CD8-positive, alpha-beta memory T cell (primary cell): Measurements from ENCODE around the gene TNFRSF14. TPM values are rescaled to one million over a fixed set of nuclear protein-coding genes. Genes with fewer than 3 reads are reported as not detected.

Experiments
- CTCF ChIA-PET: fragments of 350-600 bp; sonication (Branson Sonifier 250); formaldehyde crosslinking; loops from one replicate; lab custom pipeline; 2021; ENCODE audit warnings: antibody characterized with exemption; lab: Charles Lee
- POLR2A ChIA-PET: fragments of 350-600 bp; sonication (Branson Sonifier 250); formaldehyde crosslinking; loops from one replicate; lab custom pipeline; 2021; ENCODE audit warnings: antibody characterized with exemption; lab: Charles Lee
- DNase-seq, 5 donors: peaks; one replicate each; pipeline versions ENCODE4 v3.0.0 to v3.0.0-alpha.2; 2020 to 2022; ENCODE audit warnings: mixed read lengths in 1 of 5
- H3K27ac ChIP-seq: one replicate; pipeline ENCODE4 v1.7.0; 2013; ENCODE audit warnings: low read depth, mild to moderate bottlenecking, low read length, moderate library complexity
- H3K27me3 ChIP-seq: 2 replicates; pipeline ENCODE4 v1.7.0; 2013; ENCODE audit warnings: low read length, mild to moderate bottlenecking; ENCODE audit not compliant: insufficient read depth, poor library complexity, severe bottlenecking
- H3K36me3 ChIP-seq: 2 replicates; pipeline ENCODE4 v1.7.0; 2013; ENCODE audit warnings: mild to moderate bottlenecking, low read length, moderate library complexity; ENCODE audit not compliant: insufficient read depth
- H3K4me1 ChIP-seq: 2 replicates; pipeline ENCODE4 v1.7.0; 2013; ENCODE audit warnings: mild to moderate bottlenecking, low read length, moderate library complexity; ENCODE audit not compliant: insufficient read depth
- H3K4me3 ChIP-seq: 2 replicates; pipeline ENCODE4 v1.7.0; 2013; ENCODE audit warnings: mild to moderate bottlenecking, low read length
- H3K9me3 ChIP-seq: 2 replicates; pipeline ENCODE4 v1.7.0; 2013; ENCODE audit warnings: mild to moderate bottlenecking, low read length
- H3K27ac Mint-ChIP-seq, 8 donors: one replicate each; pipeline ENCODE4 v1.8.0; 2020 to 2021; ENCODE audit warnings: mixed read lengths in 8 of 8, mild to moderate bottlenecking in 6 of 8, inconsistent platforms in 3 of 8, moderate library complexity in 3 of 8
- H3K27me3 Mint-ChIP-seq, 2 donors: one replicate each; pipeline ENCODE4 v1.8.0; 2020 to 2021; ENCODE audit warnings: mixed read lengths in 2 of 2, mild to moderate bottlenecking in 1 of 2, moderate library complexity in 1 of 2
- H3K36me3 Mint-ChIP-seq, 3 donors: one replicate each; pipeline ENCODE4 v1.8.0; 2020 to 2021; ENCODE audit warnings: mixed read lengths in 3 of 3, inconsistent platforms in 1 of 3, mild to moderate bottlenecking in 1 of 3
- H3K4me1 Mint-ChIP-seq, 3 donors: one replicate each; pipeline ENCODE4 v1.8.0; 2020 to 2021; ENCODE audit warnings: mixed read lengths in 3 of 3, inconsistent platforms in 1 of 3, mild to moderate bottlenecking in 1 of 3
- H3K4me3 Mint-ChIP-seq, 7 donors: one replicate each; pipeline ENCODE4 v1.8.0; 2020 to 2021; ENCODE audit warnings: mixed read lengths in 7 of 7, mild to moderate bottlenecking in 6 of 7, moderate library complexity in 4 of 7, inconsistent platforms in 2 of 7
- H3K9me3 Mint-ChIP-seq, 5 donors: one replicate each; pipeline ENCODE4 v1.8.0; 2020 to 2022; ENCODE audit warnings: mixed read lengths in 5 of 5, mild to moderate bottlenecking in 3 of 5, moderate library complexity in 2 of 5, inconsistent platforms in 1 of 5
- polyA plus RNA-seq: library from polyadenylated mRNA; unstranded; fragments of 300-500 nt; fragmentation: Illumina TruSeq; gene quantifications from one replicate; pipeline ENCODE4 v1.2.3, GENCODE V29; 2021
- total RNA-seq, 2 experiments: library from RNA; stranded (reverse); gene quantifications; one replicate each; pipeline ENCODE4 v1.2.3, GENCODE V29; 2021

Gene TNFRSF14
- total and polyA plus RNA-seq, 3 experiments from 2014 or later = 51.6 to 168 (median 164) TPM

DNA sequence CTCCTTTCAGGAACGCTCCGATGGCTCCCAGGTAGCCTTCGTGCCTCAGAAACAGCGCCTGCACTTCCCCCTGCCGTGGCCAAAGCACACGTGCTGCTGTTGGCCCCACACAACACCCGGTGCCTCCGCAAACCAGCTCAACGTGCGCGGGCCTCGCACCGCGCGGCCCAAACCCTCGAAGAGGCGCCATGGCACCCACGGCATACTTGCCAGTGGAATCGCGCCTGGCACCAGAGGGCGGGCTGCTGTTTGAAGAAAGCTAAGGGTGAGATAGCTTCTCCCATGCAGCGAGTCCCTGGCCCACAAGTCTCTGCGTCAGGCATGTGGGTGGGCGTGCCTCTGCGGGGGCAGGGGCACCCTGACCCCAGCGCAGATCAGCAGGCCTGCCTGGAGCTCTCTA lies 37.6 kb upstream of the TNFRSF14 start:
- no peak overlapping the region for H3K4me3 ChIP-seq
- no peaks in the 10 kb centered on the region for H3K9me3 ChIP-seq
- no peak overlapping the region for H3K27ac ChIP-seq
- no peaks in the 10 kb centered on the region for H3K27me3 ChIP-seq
- POLR2A ChIA-PET = no interaction called here
- H3K4me3 Mint-ChIP-seq = no peak overlapping the region
- DNase-seq = no peak
- CTCF ChIA-PET = interaction anchor here (1.0 to 2.5 kb wide), 4 partner anchors 24 to 103 kb away, joined by 3 to 12 read pairs (median 4); no protein-coding TSS in a partner anchor
- H3K4me1 ChIP-seq = peaks cover 11% of the 10 kb centered on the region
- peaks cover 14 to 27% (median 16%) of the 10 kb centered on the region in 3 donors for H3K4me1 Mint-ChIP-seq
- no peaks in the 10 kb centered on the region for H3K27me3 Mint-ChIP-seq
- no peaks in the 10 kb centered on the region for H3K9me3 Mint-ChIP-seq
- H3K27ac Mint-ChIP-seq = peak overlapping the region in 1 of 8 donors; percentile 78
- peaks cover 0 to 69% (median 4%) of the 10 kb centered on the region in 3 donors for H3K36me3 Mint-ChIP-seq
- H3K36me3 ChIP-seq = peaks cover 71% of the 10 kb centered on the region

- Histone ChIP-seq H3K4me3 (no peak overlapping the region), H3K27ac (no peak overlapping the region), H3K9me3 (no peaks in the 10 kb centered on the region), H3K36me3 (peaks cover 65% of the 10 kb centered on the region), H3K27me3 (no peaks in the 10 kb centered on the region), H3K4me1 (peaks cover 17% of the 10 kb centered on the region)
- H3K36me3 Mint-ChIP-seq = peaks cover 0 to 64% (median 4%) of the 10 kb centered on the region in 3 donors
- no peak for DNase-seq
- CTCF ChIA-PET = interaction anchor here (1.0 to 2.5 kb wide), 4 partner anchors 24 to 103 kb away, joined by 3 to 12 read pairs (median 4); no protein-coding TSS in a partner anchor
- H3K9me3 Mint-ChIP-seq = no peaks in the 10 kb centered on the region
- H3K27ac Mint-ChIP-seq = peak overlapping the region in 1 of 8 donors; percentile 43
- POLR2A ChIA-PET = no interaction called here
- peaks cover 20 to 32% (median 21%) of the 10 kb centered on the region in 3 donors for H3K4me1 Mint-ChIP-seq
- H3K4me3 Mint-ChIP-seq = no peak overlapping the region
- H3K27me3 Mint-ChIP-seq = no peaks in the 10 kb centered on the region
These were observed 37.0 kb upstream of the TNFRSF14 start for GRCh38 chr1:2519029-2519685.

GRCh38 chr1:2519729-2520128 lies 36.4 kb upstream of the TNFRSF14 start:
- POLR2A ChIA-PET = no interaction called here
- no peaks in the 10 kb centered on the region for H3K9me3 ChIP-seq
- peaks cover 64% of the 10 kb centered on the region for H3K36me3 ChIP-seq
- peaks cover 23% of the 10 kb centered on the region for H3K4me1 ChIP-seq
- CTCF ChIA-PET = interaction anchor here (1.6 to 2.5 kb wide), 2 partner anchors 28 to 32 kb away, joined by 4 to 12 read pairs; no protein-coding TSS in a partner anchor
- no peaks in the 10 kb centered on the region for H3K27me3 ChIP-seq
- no peak for DNase-seq
- Mint-ChIP-seq H3K27me3 (no peaks in the 10 kb centered on the region), H3K4me1 (peaks cover 26 to 38% (median 27%) of the 10 kb centered on the region in 3 donors), H3K4me3 (no peak overlapping the region), H3K9me3 (no peaks in the 10 kb centered on the region), H3K36me3 (peaks cover 0 to 65% (median 4%) of the 10 kb centered on the region in 3 donors), H3K27ac (no peak overlapping the region)
- no peak overlapping the region for H3K4me3 ChIP-seq
- H3K27ac ChIP-seq = no peak overlapping the region

DNA sequence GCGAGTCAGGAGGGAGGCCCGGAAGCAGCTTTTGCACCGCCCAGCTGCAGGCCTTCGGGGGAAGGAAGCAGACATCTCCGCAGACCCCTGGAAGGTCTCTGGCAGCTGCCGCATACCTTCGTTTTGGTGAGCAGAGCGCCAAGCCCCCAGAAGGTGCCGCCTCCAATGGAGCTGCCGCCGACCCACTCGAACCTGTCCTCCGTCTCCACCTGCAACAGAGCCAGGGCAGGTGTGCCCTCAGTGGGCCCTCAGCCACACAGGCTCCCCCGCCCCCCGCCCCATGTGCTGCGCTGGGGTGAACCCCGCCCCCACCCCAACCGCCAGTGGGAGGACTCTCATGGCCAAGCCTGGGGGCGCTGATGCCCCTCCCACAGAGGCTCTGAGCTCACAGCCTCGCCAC lies 36.0 kb upstream of the TNFRSF14 start:
- H3K4me1 ChIP-seq = peaks cover 28% of the 10 kb centered on the region
- no peak overlapping the region for H3K4me3 ChIP-seq
- no peak for DNase-seq
- peaks cover 62% of the 10 kb centered on the region for H3K36me3 ChIP-seq
- H3K27ac Mint-ChIP-seq = no peak overlapping the region
- H3K9me3 Mint-ChIP-seq = no peaks in the 10 kb centered on the region
- H3K27ac ChIP-seq = no peak overlapping the region
- peaks cover 0 to 66% (median 4%) of the 10 kb centered on the region in 3 donors for H3K36me3 Mint-ChIP-seq
- ChIA-PET POLR2A (interaction anchor here (0.6 kb wide), 1 partner anchor 15 kb away, joined by 4 read pairs; no protein-coding TSS in a partner anchor), CTCF (interaction anchor here (2.5 kb wide), 1 partner anchor 28 kb away, joined by 12 read pairs; no protein-coding TSS in a partner anchor)
- peaks cover 31 to 43% (median 31%) of the 10 kb centered on the region in 3 donors for H3K4me1 Mint-ChIP-seq
- H3K27me3 Mint-ChIP-seq = no peaks in the 10 kb centered on the region
- H3K9me3 ChIP-seq = no peaks in the 10 kb centered on the region
- H3K27me3 ChIP-seq = no peaks in the 10 kb centered on the region
- no peak overlapping the region for H3K4me3 Mint-ChIP-seq

GRCh38 chr1:2520806-2521205 lies 35.4 kb upstream of the TNFRSF14 start:
- H3K4me3 Mint-ChIP-seq = no peak overlapping the region
- H3K27ac Mint-ChIP-seq = no peak overlapping the region
- no peak for DNase-seq
- H3K27me3 Mint-ChIP-seq = no peaks in the 10 kb centered on the region
- Histone ChIP-seq H3K36me3 (peaks cover 56% of the 10 kb centered on the region), H3K27ac (no peak overlapping the region), H3K4me3 (no peak overlapping the region), H3K4me1 (peaks cover 32% of the 10 kb centered on the region), H3K27me3 (no peaks in the 10 kb centered on the region), H3K9me3 (no peaks in the 10 kb centered on the region)
- peaks cover 0 to 63% (median 4%) of the 10 kb centered on the region in 3 donors for H3K36me3 Mint-ChIP-seq
- ChIA-PET POLR2A (interaction anchor here (0.6 kb wide), 1 partner anchor 14 kb away, joined by 4 read pairs; no protein-coding TSS in a partner anchor), CTCF (interaction anchor here (2.5 kb wide), 1 partner anchor 27 kb away, joined by 12 read pairs; no protein-coding TSS in a partner anchor)
- peaks cover 32 to 47% (median 35%) of the 10 kb centered on the region in 3 donors for H3K4me1 Mint-ChIP-seq
- no peaks in the 10 kb centered on the region for H3K9me3 Mint-ChIP-seq

DNA sequence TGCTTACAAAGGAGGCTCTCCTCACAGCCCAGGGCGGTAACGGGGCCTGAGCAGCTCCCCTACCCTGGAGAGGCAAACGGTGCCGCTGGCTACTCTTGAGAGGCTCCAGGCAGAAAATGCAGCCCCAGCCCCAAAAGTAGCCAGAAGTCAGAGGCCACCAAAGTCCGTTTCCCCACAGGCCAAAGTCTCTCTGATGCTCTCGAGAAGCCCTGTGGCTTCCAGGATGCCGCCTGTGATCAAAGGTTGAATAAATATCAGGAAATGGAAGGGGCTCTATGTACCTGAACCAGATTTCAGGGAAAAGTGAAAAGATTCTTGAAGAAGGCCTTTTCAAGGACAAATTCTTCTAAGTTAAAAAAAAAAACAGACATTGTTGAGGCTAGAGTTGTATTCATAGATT lies 33.9 kb upstream of the TNFRSF14 start:
- peaks cover 38% of the 10 kb centered on the region for H3K4me1 ChIP-seq
- no peak for DNase-seq
- peaks cover 0 to 53% (median 2%) of the 10 kb centered on the region in 3 donors for H3K36me3 Mint-ChIP-seq
- H3K4me3 ChIP-seq = no peak overlapping the region
- H3K36me3 ChIP-seq = peaks cover 42% of the 10 kb centered on the region
- ChIA-PET CTCF (no interaction called here), POLR2A (no interaction called here)
- H3K4me1 Mint-ChIP-seq = peaks cover 37 to 52% (median 39%) of the 10 kb centered on the region in 3 donors
- peak overlapping the region in 6 of 8 donors; percentile 47 to 98 (median 88) for H3K27ac Mint-ChIP-seq
- H3K9me3 Mint-ChIP-seq = no peaks in the 10 kb centered on the region
- H3K4me3 Mint-ChIP-seq = peak overlapping the region in 2 of 7 donors; percentile 88 to 90
- H3K9me3 ChIP-seq = no peaks in the 10 kb centered on the region
- H3K27me3 Mint-ChIP-seq = peaks cover 0 to 2% of the 10 kb centered on the region in 2 donors
- no peak overlapping the region for H3K27ac ChIP-seq
- H3K27me3 ChIP-seq = no peaks in the 10 kb centered on the region

DNA sequence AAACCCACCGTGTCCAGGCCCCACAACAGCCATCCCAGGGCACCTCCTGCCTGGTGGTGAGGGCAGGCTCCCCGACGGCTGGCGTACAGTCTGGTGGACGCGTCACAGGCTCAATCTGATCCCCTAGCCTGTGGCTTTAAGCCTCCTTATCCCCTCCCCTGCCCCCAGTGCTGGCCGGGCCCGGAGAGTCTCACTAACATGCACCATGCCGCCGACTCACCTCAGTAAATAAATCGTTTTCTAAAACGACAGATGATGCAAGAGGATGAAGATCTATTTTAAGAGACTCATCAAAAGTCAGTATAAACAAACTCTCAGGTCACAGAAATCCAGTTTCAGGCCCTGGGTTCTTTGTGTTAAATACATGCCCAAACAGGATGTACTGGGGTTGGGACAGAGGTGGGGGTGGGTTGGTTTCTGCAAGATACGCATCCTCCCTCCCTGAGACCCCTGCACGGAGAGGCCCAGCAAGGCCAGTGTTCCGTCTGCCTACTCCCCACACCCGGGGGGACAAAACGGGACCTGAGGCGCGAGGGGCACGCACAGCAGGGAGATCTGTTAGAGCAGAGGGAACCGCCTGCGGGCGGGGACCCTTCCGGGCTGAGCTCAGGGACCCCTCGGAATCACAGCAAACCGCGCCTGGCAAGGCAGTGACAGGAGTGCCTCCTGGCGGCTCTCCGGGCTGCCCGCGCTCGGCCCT lies 32.8 kb upstream of the TNFRSF14 start:
- POLR2A ChIA-PET = interaction anchor here (0.6 to 4.8 kb wide), 9 partner anchors 17 to 132 kb away, joined by 3 to 87 read pairs (median 7); partner anchors contain the start of genes MORN1, PEX10, RER1 and TNFRSF14

More for the DNA sequence above, 32.8 kb upstream of the TNFRSF14 start:
- Histone ChIP-seq H3K27me3 (no peaks in the 10 kb centered on the region), H3K9me3 (no peaks in the 10 kb centered on the region), H3K4me1 (peaks cover 40% of the 10 kb centered on the region), H3K4me3 (peak overlapping the region; percentile 93), H3K27ac (peak overlapping the region; percentile 62), H3K36me3 (peaks cover 31% of the 10 kb centered on the region)
- H3K36me3 Mint-ChIP-seq = peaks cover 0 to 42% (median 2%) of the 10 kb centered on the region in 3 donors
- no peaks in the 10 kb centered on the region for H3K9me3 Mint-ChIP-seq
- peak overlapping the region; percentile 87 to 98 (median 94) for H3K27ac Mint-ChIP-seq
- peaks cover 0 to 4% of the 10 kb centered on the region in 2 donors for H3K27me3 Mint-ChIP-seq
- CTCF ChIA-PET = interaction anchor here (0.8 to 7.1 kb wide), 14 partner anchors 16 to 133 kb away, joined by 3 to 134 read pairs (median 6); partner anchors contain the start of genes MORN1 and TNFRSF14
- peak in 1 of 5 donors; percentile 71 for DNase-seq
- H3K4me3 Mint-ChIP-seq = peak overlapping the region; percentile 88 to 99 (median 90)
- peaks cover 37 to 56% (median 39%) of the 10 kb centered on the region in 3 donors for H3K4me1 Mint-ChIP-seq
